Measurements from ENCODE around the gene POP4.

POP4 gene

DNA sequence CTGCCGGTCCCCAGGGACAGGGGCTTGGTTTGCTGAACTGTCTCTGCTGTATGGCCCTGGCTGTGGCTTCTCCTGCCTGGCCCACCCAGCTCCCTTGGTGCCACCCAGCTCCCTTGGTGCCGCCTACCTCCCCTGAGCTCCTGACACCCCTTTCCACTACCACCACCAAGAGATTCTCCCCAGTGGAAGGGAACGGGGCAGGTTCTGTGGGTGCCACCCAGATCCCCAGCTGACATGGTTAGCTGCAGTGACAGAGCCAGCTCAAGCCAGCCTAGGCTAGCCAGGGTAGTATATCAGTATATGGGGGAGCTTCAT is 28.5 kb upstream of the POP4 start:
- DNase-seq: no peak

DNA sequence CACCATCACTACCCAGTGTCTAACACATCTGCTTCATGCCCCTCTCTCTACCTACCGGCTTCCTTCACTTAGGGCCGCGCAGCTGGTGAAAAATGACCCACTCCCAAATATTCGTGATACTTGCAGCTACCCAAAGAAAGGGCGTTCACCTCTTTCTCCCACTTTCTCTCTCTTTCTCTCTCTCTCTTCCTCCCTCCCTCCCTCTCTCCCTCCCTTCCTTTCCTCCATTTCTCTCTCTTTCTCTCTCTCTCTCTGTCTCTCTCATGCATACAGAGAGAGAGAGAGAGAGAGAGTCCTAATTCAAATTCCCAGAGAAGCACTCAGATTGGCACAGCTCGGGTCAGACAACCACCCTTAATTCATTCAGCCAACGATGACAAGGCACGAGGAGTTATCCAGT is 27.7 kb upstream of the POP4 start:
- DNase-seq: no peak

DNA sequence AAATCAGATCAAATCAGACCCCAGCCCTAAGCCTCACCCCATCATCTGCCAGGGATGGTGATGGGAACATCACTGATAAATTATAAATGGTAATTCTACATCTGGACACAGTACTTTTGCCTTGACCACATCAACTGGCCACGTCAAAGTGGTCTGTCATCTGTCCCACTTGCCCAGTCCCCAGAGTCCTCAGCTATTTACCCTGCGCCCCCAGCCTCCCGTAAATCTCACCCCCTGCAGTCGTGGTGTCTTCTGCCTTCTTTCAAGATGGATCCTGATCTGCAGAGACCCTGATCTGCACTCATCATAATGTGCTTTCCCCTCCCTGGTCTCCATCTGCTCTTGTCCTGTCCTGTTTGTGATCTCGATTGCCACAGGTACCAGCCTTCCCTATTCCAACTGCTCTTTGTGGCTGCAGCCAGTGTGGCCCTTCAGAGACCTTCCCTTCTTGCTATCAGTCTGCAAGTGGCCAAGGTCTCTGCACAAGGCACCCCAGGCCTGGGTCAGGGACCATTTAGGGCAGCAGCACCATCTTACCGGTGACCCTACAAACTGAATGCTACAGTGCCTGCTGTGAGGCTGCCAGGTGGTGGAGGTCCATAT is 26.7 kb upstream of the POP4 start:
- DNase-seq: peak; percentile 12

DNA sequence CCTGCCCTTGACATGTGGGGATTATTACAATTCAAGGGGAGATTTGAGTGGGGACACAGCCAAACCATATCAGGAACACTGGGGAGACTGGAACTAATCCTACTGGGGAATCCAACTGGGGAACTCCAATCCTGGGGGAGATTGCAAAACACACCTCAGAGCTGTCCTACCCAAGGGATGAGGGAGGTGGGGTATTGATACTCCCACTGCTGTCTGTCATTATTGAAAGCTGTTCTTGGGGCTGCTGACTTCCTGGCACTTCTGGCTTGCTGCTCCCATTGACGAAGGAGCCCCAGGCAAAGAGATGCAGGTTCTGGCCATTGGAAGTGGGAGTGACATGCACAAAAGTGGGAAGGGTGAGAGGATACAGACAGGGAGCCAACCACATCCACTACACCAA is 24.7 kb upstream of the POP4 start:
- DNase-seq: no peak

DNA sequence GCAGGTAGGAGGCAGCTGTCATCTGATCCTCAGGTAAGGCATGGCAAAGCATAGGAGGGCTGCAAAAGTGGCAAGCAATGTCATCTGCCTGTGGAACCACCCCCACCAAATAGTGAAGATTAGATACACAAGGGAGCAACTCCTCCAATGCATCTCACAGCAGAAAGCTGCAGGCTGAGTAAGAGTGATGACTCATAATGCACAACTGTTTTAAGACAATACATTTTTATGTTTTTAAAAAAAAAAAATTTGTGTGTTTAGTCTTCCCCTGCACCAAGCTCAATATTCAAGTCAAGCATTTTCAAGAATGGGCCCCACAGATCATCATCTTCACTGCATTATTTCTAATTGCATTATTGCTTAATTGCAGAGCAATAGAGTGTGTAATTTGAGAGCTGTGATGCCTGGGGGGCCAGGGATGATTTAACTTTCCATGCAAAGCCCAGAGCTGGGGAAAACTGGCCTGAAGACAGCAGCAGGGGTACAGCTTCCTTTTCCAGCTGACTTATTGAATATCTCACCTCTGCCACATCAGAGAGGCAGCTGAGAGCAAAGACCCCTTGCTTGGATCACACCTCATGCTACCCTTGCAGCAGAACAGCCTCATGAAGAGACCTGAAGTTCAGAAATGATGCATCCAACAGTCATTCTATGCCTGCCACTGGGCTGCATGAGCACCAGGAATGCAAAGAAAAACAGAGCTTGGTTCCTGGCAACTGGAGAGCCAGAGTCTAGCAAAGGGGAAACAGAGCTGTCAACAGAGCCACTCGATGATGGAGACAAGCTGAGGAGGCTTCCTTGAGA is 22.7 kb upstream of the POP4 start:
- no peak for DNase-seq

DNA sequence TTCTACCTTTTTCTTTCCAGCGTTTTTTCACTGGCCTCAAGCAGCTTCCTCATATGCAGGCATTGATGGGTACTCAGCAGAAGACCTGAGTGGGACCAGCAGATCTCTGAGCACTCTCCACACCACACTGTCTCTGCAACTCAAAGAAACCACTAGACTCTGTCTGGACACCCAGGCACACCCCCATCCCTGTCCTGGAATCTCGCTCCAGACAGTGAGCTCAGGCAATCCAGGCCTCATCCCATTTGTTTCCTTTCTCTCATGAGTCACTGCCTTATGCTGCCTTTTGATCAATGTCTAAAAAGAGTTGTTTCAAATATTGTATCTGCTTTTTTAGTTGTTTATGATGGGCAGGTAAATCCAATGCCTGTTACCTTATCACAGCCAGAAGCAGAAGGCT is 19.7 kb upstream of the POP4 start:
- DNase-seq: no peak

DNA sequence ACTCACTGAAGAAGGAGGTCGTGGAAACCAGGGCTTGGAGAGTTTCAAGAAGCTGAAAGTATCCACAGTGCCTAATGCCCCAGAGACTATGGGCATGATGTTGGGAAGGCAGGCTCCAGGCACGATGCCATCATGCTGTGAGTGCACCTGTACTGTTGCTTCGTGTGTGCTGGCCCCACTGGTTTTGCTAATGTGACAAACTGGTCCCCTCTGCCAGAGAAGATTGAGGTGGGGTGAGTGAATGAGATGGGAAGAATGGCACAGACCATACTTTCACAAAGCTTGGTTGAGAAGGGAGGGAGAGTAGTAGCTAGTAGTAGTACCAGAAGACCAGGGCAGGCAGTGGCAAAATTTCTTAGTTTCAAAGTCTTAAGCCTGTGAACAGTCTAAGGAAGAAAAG is 19.0 kb upstream of the POP4 start:
- DNase-seq: no peak

DNA sequence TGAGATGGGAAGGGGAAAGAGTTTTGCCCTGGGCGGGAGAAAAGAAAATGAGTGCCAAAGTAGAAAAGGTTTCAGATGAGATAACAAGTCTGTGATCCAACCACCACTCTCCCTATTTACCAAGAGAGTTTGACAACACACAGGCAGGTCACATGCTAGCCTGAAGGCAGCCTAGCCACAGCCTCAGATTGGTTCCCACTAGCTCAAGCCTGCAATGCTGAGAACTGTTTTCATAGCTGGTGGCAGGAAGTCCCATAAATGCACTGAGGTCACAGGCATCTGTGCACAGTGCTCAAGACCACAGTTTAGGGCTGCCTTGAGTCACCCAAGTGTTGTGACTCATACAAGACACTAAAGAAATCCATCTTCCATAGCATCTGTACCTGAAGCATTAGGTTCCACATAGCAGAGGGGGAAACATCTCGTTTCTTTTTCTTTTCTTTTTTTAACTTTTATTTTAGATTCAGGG is 18.5 kb upstream of the POP4 start:
- peak; percentile 75 for DNase-seq

DNA sequence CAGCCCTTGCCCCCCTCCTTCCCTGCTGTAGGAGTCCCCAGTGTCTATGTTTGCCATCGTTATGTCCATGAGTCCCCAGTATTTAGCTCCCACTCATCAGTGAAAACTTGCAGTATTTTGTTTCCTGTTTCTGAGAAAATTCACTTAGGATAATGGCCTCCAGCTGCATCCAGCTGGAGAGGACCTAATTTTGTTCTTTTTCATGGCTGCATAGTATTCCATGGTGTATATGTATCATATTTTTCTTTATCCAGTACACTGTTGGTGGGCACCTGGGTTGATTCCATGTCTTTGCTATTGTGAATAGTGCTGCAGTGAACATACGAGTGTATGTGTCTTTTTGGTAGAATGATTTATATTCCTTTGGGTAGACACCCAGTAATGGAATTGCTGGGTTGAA is 18.0 kb upstream of the POP4 start:
- DNase-seq: no peak

DNA sequence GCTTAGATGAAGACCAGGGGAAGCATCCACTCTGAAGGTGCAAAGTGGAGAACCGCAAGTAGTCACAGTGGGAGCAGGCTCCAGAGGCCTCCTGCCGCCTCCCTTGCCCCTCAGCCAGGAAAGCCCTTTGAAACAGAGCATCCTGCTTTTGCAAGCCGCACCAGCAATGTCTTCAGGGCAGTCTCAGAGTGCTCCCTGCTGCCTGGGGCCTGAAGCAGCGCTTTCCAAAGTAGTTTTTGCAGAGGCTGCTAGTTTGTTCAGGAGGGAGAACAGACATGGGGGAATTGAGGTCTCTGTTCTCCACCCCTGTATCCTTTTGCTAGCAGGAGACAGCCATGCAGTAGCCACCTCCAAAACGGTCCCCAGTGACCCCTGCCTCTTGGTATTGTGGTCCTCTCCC is 15.8 kb upstream of the POP4 start:
- no peak for DNase-seq

DNA sequence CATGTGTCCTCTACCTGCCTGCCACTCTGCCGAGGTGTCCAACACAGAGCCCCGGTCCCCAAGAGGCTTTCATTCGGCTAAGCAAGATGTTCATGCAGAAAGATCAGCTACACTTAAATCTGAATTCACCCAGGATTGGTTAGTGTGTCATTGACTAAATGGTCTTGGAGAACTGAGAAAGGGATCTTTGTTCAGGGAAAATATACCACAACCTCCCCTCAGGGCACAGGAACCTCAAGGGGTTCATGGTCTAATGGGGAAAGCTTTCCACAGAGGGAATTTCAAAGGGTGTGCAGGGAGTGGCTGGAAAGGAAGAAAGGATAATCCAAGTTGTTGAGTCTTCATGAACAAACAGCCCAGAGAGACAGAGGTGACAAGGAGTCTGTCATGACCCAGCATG is 14.4 kb upstream of the POP4 start:
- DNase-seq: no peak

DNA sequence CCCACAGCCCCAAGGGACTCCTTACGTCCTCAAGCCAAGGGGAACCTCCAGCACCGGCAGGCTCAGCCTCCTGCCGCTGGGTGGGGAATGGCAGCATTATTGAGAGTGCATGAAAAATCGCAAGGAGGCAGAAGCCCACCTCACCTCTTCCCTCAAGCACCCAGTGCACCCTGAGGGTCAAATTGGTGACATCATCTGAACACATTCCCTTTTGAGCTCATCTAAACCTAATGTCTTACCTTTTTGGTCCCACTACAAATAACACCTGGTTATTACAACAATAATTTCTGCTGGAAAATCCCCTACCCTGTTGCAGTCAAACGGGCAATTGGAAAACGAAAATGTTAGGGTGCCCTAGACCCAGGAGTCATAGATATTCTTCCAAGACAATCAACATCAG is 12.2 kb upstream of the POP4 start:
- DNase-seq: no peak

DNA sequence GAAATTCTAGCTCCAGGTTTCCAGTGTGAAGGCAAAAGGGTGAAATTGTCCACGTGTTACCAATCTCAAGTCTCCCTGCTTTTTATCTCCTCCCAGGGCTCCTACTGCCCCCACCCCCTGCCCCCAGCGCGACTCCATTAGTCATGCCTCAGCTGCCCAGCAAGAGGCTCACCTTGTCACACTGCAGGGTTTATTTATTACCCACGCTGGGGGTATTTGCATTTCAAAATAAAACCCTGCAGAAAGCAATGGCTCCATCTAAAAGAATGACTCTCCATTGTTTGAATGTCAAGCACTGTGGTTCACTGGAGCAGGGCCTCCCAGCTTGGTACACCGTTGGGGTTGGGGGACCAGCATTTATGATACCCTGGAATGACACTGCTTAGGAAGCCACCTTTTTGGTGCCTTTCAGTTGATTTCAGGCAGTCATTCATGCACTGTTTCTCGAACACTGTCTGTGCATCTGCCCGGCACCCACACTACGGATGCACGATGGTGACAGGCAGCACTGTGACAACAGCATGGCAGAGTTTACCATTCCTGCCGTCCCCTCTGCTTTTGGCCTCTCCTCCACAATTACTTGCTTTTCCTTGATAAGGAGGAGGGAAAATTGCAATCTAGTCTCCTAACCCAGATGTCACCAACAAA is 9.9 kb upstream of the POP4 start:
- no peak for DNase-seq

DNA sequence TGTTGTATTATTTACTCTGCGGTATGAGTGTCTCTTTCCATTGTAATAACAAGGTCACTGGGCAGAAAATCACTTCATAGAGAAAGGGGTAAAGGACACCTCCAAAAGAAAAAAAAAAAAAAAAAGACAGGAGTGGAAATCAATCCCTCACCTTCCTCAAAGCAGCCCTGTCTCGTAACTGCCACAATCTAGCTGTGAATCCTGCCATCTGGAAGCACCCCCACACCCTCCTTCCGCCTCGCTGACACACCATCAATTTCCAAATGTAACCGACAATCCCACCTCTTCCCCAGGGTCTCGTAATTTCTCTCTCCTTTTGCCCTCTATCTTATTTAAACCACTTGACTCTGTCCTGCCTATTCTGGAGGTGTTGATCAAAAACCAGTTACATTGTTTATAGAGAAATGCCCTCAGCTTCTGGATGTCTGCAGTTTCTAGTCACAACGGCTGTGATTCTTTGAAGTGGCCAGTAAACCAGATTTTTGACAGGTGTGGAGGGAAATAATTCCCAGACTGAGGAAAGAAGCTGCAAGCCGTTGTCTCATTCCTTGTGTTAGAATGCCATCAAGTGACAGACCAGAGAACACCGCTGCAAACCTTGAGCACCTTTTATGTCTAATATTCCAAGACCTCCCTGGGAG is 9.1 kb upstream of the POP4 start:
- no peak for DNase-seq

DNA sequence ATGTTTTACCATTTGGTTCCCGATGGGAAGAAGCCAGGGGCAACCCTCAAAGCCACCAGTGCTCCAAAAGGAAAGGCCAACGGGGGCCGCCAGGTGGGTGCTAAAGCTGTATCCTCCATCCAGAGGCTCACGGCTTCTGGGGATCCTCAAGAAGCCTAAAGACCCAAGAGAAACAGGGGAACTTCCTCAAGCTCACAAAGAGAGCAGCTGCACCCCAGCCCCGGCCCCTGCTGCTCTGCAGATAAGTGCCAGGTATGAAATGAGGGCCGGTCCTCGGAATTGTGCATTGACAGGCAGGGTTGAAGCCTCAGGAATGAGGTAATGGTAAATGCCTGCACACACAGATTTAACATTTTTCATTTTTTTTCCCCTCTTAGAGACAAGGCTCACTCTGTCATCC is 8.0 kb upstream of the POP4 start:
- no peak for DNase-seq

DNA sequence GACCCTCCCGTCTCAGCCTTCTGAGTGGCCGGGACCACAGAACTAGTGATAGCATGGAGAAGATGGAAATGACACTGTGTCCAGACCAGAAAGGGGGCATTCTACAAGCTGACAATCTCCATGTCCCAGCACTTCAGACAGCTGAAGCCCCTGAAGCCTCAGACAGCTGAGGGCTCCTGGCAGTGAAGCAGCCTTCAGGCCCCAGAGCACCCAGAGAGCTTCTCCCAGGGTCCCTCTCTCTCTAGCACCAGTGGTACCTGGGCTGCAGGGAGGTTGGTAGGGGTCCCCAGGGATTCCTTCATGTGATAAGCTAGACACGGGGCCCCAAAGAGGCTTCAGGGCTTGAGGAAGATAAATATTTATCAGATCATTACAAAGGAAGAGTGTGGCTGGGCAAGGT is 7.6 kb upstream of the POP4 start:
- DNase-seq: no peak

DNA sequence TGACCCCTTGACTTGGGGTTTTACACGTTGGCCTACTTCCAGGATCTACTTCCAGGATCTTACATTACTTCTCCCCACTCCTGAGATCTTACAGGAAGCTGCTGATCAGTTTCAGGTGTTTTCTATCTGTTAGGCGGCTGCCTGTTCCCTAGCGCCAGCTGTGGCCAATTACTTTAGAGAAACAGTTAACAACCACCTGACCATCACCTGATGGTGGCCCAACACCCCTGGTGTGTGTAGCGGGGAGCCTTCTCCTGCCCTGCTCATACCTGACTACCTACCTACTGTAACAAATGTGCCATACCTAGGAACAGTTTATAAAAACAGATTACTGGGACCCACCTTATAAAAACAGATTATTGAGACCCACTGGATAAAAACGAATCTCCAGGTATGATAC is 2.8 kb upstream of the POP4 start:
- no peak for DNase-seq

DNA sequence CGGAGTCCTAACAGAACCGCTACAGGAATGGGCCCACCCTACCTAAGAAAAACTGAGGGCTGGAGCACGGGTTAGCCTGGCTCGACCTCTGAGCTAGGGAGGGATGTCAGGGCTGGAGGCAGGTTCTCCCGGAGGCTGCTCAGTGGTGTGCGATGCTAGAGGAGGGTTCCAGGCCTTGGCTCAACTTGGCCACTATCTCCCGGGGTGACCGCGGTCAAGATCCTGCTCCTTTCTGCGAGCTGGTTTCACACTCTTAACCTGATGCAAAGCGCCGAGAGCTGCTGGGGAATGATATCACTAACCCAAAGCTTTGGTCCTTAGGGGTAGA is 301 bp downstream of the POP4 start:
- DNase-seq: no peak

DNA sequence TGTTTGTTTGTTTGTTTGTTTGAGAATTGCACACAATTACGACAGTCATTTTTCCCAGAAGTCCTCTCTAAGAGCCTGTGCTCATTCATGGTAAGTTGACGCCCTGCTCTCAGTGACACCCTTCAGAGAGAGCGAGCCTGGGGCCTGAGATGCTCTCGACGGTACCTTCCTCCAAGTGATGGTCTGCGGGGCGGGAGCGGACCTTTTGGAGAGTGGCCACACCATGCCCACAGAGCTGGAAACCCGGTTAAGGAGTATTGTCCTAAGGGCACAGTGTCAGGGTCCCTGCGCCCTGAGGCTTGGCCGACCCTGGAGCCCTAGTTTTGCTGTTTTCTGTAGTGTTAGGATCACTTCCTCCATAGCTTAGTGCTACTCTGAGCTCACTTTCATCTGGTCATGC is 3.6 kb downstream of the POP4 start:
- DNase-seq: no peak

DNA sequence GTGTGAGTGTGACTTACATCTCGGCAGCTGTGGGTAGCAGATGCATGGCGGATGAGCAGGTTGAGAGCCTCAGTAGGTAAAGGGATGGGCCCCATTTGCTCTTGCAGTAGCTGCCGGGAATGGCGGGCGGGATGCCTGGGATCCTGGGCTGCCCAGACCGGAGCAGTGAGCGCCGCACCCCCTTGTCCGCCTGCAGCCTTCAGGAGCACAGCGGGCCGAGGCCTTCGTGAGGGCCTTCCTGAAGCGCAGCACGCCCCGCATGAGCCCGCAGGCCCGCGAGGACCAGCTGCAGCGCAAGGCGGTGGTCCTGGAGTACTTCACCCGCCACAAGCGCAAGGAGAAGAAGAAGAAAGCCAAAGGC is 4.1 kb downstream of the POP4 start:
- DNase-seq: no peak

DNA sequence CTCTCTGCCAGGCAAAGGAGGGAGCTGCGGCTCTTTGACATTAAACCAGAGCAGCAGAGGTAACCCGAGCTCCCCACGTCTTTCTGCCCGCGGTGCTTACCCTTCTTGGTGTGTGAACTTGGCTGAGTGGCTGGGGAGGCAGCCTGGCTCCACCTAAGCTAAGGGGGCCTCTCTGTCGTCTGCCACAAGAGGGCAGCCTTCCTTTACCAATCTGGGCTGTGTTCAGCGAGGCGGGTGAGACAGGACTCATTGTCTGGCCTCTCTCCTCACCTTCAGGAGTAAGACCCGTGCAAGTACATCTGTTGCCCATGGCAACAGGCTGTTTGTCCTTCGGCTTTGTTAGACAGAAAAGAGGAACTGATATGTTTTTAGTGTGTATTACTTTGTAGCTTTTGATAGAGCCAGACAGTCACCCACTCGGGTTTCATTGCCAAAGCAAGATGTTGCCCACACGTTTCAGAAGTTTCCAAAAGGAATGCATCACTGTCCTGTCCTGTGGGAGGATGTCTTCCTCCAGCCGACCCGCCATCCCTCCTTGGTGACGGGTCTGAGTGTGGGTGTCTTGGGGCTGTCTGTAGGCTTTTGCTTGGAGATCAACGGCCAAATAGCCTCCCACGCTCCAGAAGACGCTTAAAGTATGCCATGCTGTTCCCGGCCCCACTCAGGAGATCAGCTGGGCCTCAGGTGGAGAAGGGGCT is 4.6 kb downstream of the POP4 start:
- DNase-seq: peak; percentile 88

DNA sequence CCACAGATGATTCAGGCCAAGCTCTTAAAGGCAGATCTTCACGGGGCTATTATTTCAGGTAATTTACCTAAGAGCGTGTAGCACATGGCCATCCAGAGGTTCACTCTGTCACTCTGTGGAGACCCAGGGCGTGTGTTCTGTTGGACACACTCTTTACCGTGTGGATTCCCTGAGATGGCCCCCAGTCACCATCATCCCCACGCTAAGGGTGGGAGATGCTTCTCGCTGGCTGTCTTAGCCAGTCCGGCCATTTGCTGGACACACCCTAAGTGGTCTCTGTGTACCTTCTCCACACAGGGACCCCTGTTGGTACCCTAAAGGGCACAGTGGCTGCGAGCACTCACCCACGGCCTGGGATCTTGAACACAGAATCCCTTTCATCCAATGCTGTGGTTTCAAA is 6.0 kb downstream of the POP4 start:
- no peak for DNase-seq

DNA sequence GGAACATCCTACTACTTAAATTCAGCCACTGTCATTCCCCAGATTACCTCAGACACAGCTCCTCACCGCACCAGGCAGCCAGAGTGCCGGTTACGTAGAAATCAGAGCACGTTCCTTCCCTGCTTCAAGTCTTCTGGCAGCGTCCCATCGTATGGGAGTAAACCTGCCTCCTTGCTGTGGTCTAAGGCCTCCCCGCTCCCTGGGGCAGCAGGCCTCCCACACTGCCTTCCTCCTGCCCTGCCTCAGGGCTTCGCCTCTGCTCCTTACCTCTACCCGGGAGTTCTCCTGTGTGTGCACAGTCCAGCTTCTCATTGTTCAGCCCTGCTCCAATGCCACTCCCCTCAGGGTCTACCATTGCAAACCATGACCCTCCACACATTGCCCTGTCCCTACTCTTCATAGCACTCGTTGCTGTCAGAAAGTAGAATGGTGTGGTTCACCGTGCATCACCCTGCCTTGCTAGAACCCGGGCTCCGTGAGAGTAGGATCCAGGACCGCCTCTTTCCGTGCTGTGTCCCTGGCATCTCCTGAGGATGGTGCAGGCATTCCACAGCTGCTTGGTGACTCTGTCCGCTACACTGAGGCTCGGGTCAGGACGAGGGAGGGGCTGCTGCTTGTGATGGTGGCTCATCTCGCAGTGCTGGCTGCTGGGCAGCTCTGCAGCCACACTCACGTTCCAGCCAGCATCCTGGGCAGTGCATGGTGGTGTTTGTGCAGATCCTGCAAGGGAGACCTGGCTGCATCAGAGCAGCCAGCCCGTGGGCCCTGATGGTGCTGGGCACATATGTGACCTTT is 6.9 kb downstream of the POP4 start:
- DNase-seq: no peak
